ENCODE measurements around the gene ADAMTSL3.
"Not testable (repeated sequence)": the region's sequence is repeated elsewhere in the genome, so short reads cannot be mapped to it uniquely, and the experiment has no call there.

Gene ADAMTSL3

DNA sequence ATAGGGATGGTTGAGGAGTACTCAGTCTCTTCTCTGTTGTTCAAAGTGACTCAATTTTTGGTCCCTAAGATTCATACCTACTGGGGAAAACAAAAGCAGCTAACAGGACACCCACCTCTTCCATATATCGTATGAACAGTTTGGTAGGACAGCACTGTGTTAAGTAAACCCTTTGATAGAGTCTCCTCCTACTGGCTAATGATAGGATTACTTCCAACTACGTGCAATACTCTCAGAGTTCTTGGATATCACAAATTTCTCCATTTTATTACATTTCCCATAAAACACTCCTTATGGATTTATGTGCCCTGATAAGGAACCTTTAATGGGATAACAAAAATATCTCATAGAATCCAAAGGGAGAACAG lies 381.5 kb downstream of the ADAMTSL3 start:
- peak; percentile 86 for DNase-seq (ENCODE audit: low read depth)
- TF ChIP-seq, protein P1, sequence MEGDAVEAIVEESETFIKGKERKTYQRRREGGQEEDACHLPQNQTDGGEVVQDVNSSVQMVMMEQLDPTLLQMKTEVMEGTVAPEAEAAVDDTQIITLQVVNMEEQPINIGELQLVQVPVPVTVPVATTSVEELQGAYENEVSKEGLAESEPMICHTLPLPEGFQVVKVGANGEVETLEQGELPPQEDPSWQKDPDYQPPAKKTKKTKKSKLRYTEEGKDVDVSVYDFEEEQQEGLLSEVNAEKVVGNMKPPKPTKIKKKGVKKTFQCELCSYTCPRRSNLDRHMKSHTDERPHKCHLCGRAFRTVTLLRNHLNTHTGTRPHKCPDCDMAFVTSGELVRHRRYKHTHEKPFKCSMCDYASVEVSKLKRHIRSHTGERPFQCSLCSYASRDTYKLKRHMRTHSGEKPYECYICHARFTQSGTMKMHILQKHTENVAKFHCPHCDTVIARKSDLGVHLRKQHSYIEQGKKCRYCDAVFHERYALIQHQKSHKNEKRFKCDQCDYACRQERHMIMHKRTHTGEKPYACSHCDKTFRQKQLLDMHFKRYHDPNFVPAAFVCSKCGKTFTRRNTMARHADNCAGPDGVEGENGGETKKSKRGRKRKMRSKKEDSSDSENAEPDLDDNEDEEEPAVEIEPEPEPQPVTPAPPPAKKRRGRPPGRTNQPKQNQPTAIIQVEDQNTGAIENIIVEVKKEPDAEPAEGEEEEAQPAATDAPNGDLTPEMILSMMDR (conservative IDR thresholded peaks at IDR 0.05; ENCODE audit: low read depth, low read length), result peak; percentile 68
- H3K4me3 ChIP-seq (ENCODE audit: low read depth, low read length), result no peak overlapping the region

DNA sequence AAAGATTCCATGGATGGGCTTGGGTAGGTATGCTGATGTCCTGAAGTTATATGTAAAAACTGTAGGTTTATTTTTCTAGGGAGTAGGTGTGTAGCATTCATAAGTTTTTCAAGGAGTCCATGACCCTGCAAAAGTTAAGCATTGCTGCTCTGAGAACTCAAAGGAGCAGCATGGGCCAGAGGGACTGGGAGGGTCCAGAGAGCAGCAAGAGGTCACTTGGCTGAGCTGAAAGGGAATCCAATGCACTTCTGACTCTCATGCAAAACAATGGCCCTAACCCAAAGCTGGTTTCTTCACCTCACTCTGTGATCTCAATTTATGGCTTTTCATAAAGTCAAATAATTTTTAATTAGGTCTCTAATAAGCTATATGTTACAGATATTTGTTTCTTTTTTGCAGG lies 383.4 kb downstream of the ADAMTSL3 start:
- no peak for DNase-seq (ENCODE audit: low read depth)
- no peak overlapping the region for H3K4me3 ChIP-seq (ENCODE audit: low read depth, low read length)
- TF ChIP-seq, protein P1 (conservative IDR thresholded peaks at IDR 0.05; ENCODE audit: low read depth, low read length), result no peak

DNA sequence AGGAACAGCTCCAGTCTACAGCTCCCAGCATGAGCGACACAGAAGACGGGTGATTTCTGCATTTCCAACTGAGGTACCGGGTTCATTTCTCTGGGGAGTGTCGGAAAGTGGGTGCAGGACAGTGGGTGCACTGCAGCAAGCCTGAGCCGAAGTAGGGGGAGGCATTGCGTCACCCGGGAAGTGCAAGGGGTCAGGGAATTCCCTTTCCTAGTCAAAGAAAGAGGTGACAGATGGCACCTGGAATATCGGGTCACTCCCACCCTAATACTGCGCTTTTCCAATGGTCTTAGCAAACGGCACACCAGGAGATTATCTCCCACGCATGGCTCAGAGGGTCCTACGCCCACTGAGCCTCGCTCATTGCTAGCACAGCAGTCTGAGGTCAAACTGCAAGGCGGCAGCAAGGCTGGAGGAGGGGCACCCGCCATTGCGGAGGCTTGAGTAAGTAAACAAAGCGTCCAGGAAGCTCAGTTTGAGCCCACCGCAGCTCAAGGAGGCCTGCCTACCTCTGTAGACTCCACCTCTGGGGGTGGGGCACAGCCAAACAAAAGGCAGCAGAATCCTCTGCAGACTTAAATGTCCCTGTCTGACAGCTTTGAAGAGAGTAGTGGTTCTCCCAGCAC lies 388.6 kb downstream of the ADAMTSL3 start:
- not testable (repeated sequence) for H3K4me3 ChIP-seq (ENCODE audit: low read depth, low read length); DNase-seq (ENCODE audit: low read depth)

DNA sequence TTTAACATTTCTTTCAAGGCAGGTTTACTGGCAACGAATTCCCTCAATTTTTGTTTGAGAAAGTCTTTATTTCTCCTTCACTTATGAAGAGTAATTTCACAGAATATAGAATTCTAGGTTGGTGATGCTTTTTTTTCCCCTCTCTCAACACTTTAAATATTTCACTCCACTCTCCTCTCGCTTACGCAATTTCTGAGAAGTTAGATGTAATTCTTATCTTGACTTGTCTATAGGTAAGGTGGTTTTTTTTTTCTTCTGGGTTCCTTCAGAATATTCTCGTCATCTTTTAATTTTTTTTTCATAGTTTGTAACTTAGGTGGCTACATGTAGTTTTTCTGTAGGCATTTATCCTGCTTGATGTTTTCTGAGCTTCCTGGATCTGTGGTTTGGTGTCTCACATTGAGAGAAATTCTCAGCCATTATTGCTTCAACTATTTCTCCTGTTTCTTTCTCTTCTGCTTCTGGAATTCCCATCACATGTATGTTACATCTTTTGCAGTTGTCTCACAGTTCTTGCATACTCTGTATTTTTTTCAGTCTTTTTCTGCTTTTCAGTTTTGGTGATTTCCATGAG lies 392.2 kb downstream of the ADAMTSL3 start:
- H3K4me3 ChIP-seq (ENCODE audit: low read depth, low read length), result no peak overlapping the region
- DNase-seq (ENCODE audit: low read depth), result no peak
- TF ChIP-seq, protein P1 (conservative IDR thresholded peaks at IDR 0.05; ENCODE audit: low read depth, low read length), result no peak

DNA sequence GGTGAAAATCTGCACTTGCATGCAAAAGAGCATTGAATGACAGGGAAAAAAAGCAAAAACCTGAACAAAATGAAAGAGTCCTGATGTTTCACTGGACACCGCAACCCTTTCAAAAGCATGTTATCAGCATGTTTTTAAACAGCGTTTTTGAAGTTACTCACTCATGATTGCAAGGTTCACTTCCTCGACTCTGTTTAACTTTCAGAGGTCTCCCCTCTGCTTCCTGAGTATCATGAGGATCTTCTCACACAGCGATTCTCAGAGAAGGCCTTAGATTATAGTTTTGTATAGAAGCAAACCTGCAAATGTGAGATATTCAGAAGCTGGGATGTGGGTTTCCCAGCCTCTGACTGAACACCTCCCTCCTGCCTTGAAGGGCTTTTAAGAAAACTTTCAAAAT lies 395.6 kb downstream of the ADAMTSL3 start:
- not testable (repeated sequence) for H3K4me3 ChIP-seq (ENCODE audit: low read depth, low read length); DNase-seq (ENCODE audit: low read depth)

DNA sequence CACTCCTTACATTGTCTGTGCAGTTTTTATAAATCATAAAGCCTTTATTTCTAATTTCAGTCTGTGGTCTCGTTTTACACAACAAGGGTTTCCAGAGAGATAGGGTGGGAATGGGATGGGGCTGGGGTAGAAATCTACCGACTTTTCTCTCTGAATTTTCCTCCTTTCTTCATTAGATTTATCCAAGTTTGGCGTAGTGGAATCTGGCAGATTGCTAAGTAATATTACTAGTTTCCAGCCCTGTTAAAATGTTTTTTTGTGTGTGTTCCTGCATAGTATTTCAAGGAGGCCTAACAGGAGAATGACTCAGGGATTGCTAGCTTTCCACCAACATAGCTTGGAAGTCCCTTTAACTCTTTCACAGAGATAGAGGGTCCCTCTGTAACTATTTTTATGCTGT lies 396.2 kb downstream of the ADAMTSL3 start:
- DNase-seq (ENCODE audit: low read depth), result no peak
- TF ChIP-seq, protein P1 (conservative IDR thresholded peaks at IDR 0.05; ENCODE audit: low read depth, low read length), result no peak
- H3K4me3 ChIP-seq (ENCODE audit: low read depth, low read length), result no peak overlapping the region

DNA sequence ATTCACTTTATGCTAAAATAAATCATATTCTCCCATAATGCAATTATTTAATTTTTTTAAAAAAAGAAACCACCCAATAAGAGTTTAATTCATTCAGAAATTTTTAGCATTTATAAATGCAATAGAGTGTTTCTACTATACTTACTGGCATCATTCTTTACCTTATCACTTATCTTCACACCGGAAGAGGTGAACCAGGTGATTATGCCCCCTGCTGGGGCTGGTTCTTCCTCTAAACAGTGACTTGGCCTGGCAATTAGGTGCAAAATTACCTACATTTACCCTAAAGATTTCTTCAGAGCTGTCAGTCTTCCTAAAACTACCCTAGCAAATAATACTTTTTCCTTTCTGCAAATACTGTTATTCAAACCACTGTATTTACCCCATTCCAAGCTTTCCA lies 397.2 kb downstream of the ADAMTSL3 start:
- DNase-seq (ENCODE audit: low read depth); H3K4me3 ChIP-seq (ENCODE audit: low read depth, low read length): not testable (repeated sequence)

DNA sequence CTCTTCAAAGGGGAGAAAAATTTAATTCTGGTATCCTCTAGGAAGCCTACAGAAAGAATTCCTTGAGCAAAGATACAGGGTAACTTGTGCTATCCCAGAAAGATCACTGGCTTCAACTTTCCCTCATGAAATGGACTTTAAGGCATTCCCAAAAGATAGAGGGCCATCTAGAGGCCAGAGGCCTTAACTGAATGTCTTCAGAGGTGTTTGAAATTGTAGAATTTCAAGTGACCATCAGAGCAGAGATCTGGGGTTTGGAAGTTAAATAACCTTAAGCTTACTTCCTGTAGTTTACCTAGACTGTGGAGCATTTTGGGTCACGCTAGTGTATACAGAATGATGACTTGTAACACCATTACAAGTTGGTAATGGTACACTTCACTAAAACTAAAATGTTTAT lies 400.6 kb downstream of the ADAMTSL3 start:
- DNase-seq (ENCODE audit: low read depth); H3K4me3 ChIP-seq (ENCODE audit: low read depth, low read length): not testable (repeated sequence)
- TF ChIP-seq, protein P1 (conservative IDR thresholded peaks at IDR 0.05; ENCODE audit: low read depth, low read length), result peak; percentile 10

Measured in choroid plexus epithelial cell (primary cell).